NCI-H1417 treated with DMSO at 0.1 percent for 48 hours (cell line): Measurements from ENCODE around the gene DNASE1L1.
A peak's percentile ranks its signal among the peaks of the same experiment; 100 is the strongest.
"Not testable (repeated sequence)": the region's sequence is repeated elsewhere in the genome, so short reads cannot be mapped to it uniquely, and the experiment has no call there.

ENCODE experiments used
- DNase-seq: peaks from one replicate; lab custom pipeline; 2025; lab: John Stamatoyannopoulos, UW

Gene DNASE1L1

GRCh38 chrX:154403858-154404257 lies 5.2 kb downstream of the DNASE1L1 start:
- DNase-seq, result no peak

GRCh38 chrX:154403192-154403591 lies 5.9 kb downstream of the DNASE1L1 start:
- no peak for DNase-seq

GRCh38 chrX:154402622-154403127 lies 6.4 kb downstream of the DNASE1L1 start:
- no peak for DNase-seq

GRCh38 chrX:154401918-154402621 lies 7.0 kb downstream of the DNASE1L1 start:
- DNase-seq, result no peak

- no peak for DNase-seq
Measured at GRCh38 chrX:154401045-154401799, 7.8 kb downstream of the DNASE1L1 start.

- not testable (repeated sequence) for DNase-seq
Measured at GRCh38 chrX:154400369-154400817, 8.7 kb downstream of the DNASE1L1 start.

- DNase-seq, result no peak
Measured at GRCh38 chrX:154399527-154400368, 9.3 kb downstream of the DNASE1L1 start.

GRCh38 chrX:154398668-154399526 lies 10.2 kb downstream of the DNASE1L1 start:
- peak; percentile 19 for DNase-seq

- peak; percentile 69 for DNase-seq
Measured at GRCh38 chrX:154397888-154398667, 11.0 kb downstream of the DNASE1L1 start, which contains the start of gene RPL10. TSS of gene RPL10 (plus strand) at chrX:154398377. CDS start at chrX:154398520, 143 bp downstream.

- DNase-seq, result no peak
Measured at GRCh38 chrX:154396973-154397887, 11.8 kb downstream of the DNASE1L1 start.

- DNase-seq, result not testable (repeated sequence)
Measured at GRCh38 chrX:154396363-154396762, 12.7 kb downstream of the DNASE1L1 start.

GRCh38 chrX:154389812-154390747 lies 19.0 kb downstream of the DNASE1L1 start:
- DNase-seq, result not testable (repeated sequence)

GRCh38 chrX:154388649-154389048 lies 20.4 kb downstream of the DNASE1L1 start:
- not testable (repeated sequence) for DNase-seq

GRCh38 chrX:154388094-154388493 lies 21.0 kb downstream of the DNASE1L1 start:
- DNase-seq, result not testable (repeated sequence)

- no peak for DNase-seq
Measured at GRCh38 chrX:154384284-154384892, 24.7 kb downstream of the DNASE1L1 start.

- DNase-seq, result no peak
Measured at GRCh38 chrX:154383359-154384283, 25.4 kb downstream of the DNASE1L1 start.
